Fibroblast of mammary gland (primary cell): ENCODE measurements around the gene HCN4.

ENCODE experiments used
- DNase-seq: peaks from one replicate; pipeline ENCODE4 v3.0.0-alpha.2; 2010; ENCODE audit warnings: low read depth
- H3K4me3 ChIP-seq: 2 replicates; pipeline ENCODE4 v1.5.1; 2011; ENCODE audit warnings: low read depth, mild to moderate bottlenecking, low read length, moderate library complexity; ENCODE audit not compliant: control insufficient read depth
- TF ChIP-seq, protein P1 (sequence below): conservative IDR thresholded peaks from 2 replicates; pipeline ENCODE4 v1.5.1; 2011; ENCODE audit warnings: low read depth, low read length, inconsistent platforms; ENCODE audit not compliant: control insufficient read depth, insufficient read depth

Gene HCN4

GRCh38 chr15:73388256-73388781, 19.6 kb upstream of the HCN4 start:
- no peak overlapping the region for H3K4me3 ChIP-seq
- DNase-seq = peak; percentile 54
- TF ChIP-seq, protein P1, sequence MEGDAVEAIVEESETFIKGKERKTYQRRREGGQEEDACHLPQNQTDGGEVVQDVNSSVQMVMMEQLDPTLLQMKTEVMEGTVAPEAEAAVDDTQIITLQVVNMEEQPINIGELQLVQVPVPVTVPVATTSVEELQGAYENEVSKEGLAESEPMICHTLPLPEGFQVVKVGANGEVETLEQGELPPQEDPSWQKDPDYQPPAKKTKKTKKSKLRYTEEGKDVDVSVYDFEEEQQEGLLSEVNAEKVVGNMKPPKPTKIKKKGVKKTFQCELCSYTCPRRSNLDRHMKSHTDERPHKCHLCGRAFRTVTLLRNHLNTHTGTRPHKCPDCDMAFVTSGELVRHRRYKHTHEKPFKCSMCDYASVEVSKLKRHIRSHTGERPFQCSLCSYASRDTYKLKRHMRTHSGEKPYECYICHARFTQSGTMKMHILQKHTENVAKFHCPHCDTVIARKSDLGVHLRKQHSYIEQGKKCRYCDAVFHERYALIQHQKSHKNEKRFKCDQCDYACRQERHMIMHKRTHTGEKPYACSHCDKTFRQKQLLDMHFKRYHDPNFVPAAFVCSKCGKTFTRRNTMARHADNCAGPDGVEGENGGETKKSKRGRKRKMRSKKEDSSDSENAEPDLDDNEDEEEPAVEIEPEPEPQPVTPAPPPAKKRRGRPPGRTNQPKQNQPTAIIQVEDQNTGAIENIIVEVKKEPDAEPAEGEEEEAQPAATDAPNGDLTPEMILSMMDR = no peak

GRCh38 chr15:73387507-73388255, 18.9 kb upstream of the HCN4 start:
- TF ChIP-seq, protein P1 = no peak
- H3K4me3 ChIP-seq = no peak overlapping the region
- peak; percentile 70 for DNase-seq

- TF ChIP-seq, protein P1 = no peak
Measured at GRCh38 chr15:73386886-73387506, 18.2 kb upstream of the HCN4 start.

DNA sequence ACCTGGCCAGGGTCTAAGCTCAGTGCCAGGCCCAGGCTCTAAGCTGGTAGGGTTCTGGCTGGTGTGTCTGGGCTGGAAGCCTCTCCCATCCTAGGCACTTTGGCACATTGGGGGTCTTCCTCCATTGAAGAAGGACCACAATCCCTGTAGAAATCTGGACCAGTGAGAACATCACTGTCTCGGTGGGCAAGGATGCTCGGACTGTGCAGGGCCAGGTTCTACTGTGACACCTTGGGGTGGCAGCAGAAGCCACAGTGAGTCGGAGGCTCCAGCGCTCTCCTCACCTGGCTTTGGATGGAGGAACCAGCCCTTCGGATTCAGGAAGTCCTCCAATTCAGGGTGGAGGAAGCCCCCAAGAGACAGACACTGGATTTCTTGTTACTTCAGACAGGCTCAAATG, 17.5 kb upstream of the HCN4 start:
- TF ChIP-seq, protein P1 = no peak

More at GRCh38 chr15:73386886-73387506, 18.2 kb upstream of the HCN4 start:
- H3K4me3 ChIP-seq = no peak overlapping the region
- DNase-seq = no peak

GRCh38 chr15:73385205-73385604, 16.4 kb upstream of the HCN4 start:
- DNase-seq = no peak
- TF ChIP-seq, protein P1 = no peak
- H3K4me3 ChIP-seq = no peak overlapping the region

More for the DNA sequence above, 17.5 kb upstream of the HCN4 start:
- DNase-seq = no peak
- H3K4me3 ChIP-seq = no peak overlapping the region

- no peak overlapping the region for H3K4me3 ChIP-seq
- TF ChIP-seq, protein P1 = no peak
- DNase-seq = no peak
Measured at GRCh38 chr15:73383310-73384189, 14.8 kb upstream of the HCN4 start.
